Activated naive CD8-positive, alpha-beta T cell treated with anti-CD3 and anti-CD28 coated beads, Interleukin-2, amount 50 U/mL, for 24 hours (primary cell): ENCODE measurements around the gene LRCH1.
"Not testable (repeated sequence)": the region's sequence is repeated elsewhere in the genome, so short reads cannot be mapped to it uniquely, and the experiment has no call there.

ENCODE experiments used
- ATAC-seq: fragments of 150-1000 bp; cut with Tn5 transposase; one replicate; pipeline ENCODE4 v1.10.0; 2021
- DNase-seq: peaks from one replicate; pipeline ENCODE4 v3.0.0; 2021
- H3K27ac Mint-ChIP-seq: one replicate; pipeline ENCODE4 v1.8.0; 2021; ENCODE audit warnings: mild to moderate bottlenecking, mixed read lengths
- H3K27me3 Mint-ChIP-seq: one replicate; pipeline ENCODE4 v1.8.0; 2021; ENCODE audit warnings: mixed read lengths
- H3K36me3 Mint-ChIP-seq: one replicate; pipeline ENCODE4 v1.8.0; 2021; ENCODE audit warnings: low read depth, mixed read lengths
- H3K4me1 Mint-ChIP-seq: one replicate; pipeline ENCODE4 v1.8.0; 2021; ENCODE audit warnings: mixed read lengths
- H3K4me3 Mint-ChIP-seq: one replicate; pipeline ENCODE4 v1.8.0; 2021; ENCODE audit warnings: mild to moderate bottlenecking, moderate library complexity, mixed read lengths
- H3K9me3 Mint-ChIP-seq: one replicate; pipeline ENCODE4 v1.8.0; 2021; ENCODE audit warnings: mixed read lengths

LRCH1 gene

DNA sequence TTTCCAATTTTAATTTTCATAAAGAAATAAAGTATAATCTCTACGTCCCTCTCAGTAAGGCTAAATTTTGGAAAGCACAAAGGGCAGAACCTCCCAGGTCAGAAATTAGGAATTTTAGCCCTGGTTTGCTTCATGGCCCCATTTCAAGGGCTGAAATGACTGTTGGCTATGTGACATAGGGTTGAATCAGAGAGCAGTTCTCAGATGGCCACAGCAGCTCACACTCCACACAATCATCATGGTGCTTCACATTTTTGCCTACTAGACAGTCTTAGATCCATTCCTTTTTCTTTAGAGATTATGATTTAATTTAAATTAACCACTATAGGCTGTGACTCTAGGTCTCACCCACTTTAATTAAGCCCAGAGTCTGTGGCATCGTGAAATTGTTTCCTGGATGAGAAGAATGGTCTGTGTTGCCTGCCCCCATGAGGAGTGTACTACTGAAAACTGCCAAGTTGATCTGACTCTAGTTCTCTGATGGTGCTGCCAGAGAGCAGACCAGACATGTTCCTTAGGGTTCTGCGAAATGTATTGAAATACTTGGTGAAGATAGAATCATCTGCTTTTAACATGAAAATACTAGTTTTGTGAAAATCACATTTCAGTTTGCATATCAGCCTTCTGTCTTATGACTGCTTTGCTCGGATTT lies 186.6 kb downstream of the LRCH1 start:
- H3K4me1 Mint-ChIP-seq, result no peaks in the 10 kb centered on the region
- ATAC-seq (no peak), DNase-seq (no peak)
- no peak overlapping the region for H3K27ac Mint-ChIP-seq
- H3K27me3 Mint-ChIP-seq, result no peaks in the 10 kb centered on the region
- no peak overlapping the region for H3K4me3 Mint-ChIP-seq
- H3K36me3 Mint-ChIP-seq, result peaks cover 35% of the 10 kb centered on the region
- H3K9me3 Mint-ChIP-seq, result no peaks in the 10 kb centered on the region

DNA sequence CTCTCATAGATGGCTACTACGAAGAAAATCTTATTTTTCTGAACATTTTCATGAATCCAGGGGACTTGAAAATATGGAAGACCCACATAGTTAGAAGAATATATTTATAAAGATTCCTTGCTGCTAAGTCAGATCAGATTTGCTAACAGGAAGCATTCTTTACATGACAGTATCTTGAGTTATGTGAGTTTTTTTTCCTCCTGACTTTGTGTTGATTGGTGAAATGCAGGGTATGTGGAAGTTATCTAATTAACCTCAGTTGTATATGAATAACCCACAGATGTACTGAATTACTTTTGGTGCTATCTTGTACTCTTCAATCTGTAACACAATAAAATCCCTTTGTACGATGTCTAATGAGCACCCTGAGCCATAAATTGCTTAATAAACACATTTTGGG lies 190.2 kb downstream of the LRCH1 start:
- H3K4me3 Mint-ChIP-seq, result no peak overlapping the region
- no peaks in the 10 kb centered on the region for H3K9me3 Mint-ChIP-seq
- no peaks in the 10 kb centered on the region for H3K27me3 Mint-ChIP-seq
- no peaks in the 10 kb centered on the region for H3K4me1 Mint-ChIP-seq
- H3K27ac Mint-ChIP-seq, result no peak overlapping the region
- DNase-seq (no peak), ATAC-seq (no peak)
- peaks cover 41% of the 10 kb centered on the region for H3K36me3 Mint-ChIP-seq

DNA sequence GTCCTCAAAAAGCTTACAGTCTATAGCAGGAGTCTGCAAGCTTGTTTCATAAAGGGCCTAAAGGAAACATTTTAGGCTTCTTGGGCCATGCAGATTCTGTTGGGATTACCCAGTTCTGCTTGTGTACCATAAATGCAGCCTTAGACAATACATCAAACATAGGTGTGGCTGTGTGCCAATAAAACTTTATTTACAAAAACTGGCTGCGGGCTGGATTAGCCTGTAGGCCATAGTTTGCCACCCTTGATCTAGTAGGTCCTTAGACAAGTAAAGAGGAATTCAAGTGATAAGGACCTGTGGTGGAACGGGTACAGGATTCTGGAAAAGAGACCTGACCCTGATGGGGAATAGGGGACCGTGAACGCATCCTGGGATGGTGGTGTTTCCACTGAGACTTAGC lies 192.1 kb downstream of the LRCH1 start:
- ATAC-seq, result no peak
- DNase-seq, result no peak
- Mint-ChIP-seq H3K36me3 (peaks cover 44% of the 10 kb centered on the region), H3K9me3 (no peaks in the 10 kb centered on the region), H3K27me3 (no peaks in the 10 kb centered on the region), H3K27ac (no peak overlapping the region), H3K4me1 (peaks cover 8% of the 10 kb centered on the region), H3K4me3 (no peak overlapping the region)

DNA sequence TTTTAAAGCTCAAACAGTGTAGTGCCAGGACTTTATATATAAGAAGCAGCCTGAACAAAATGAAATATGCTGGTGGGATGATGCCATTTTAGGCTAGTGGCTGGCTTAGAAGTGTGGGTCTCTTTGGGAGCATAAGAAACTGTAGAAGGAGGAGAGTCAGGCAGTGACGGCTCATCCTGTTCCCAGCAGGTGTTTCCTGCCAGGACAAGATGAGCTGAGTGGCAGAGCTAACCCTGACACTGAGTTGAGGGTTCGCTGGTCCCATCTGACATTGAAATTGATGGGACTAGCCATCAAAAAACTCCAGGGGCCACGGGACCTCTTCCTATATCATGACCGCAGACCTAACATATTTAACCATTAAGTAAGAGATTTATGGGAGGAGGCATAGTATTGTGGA lies 192.7 kb downstream of the LRCH1 start:
- Mint-ChIP-seq H3K36me3 (peaks cover 48% of the 10 kb centered on the region), H3K27me3 (no peaks in the 10 kb centered on the region), H3K4me3 (no peak overlapping the region), H3K4me1 (peaks cover 14% of the 10 kb centered on the region), H3K9me3 (no peaks in the 10 kb centered on the region), H3K27ac (no peak overlapping the region)
- DNase-seq (no peak), ATAC-seq (no peak)

DNA sequence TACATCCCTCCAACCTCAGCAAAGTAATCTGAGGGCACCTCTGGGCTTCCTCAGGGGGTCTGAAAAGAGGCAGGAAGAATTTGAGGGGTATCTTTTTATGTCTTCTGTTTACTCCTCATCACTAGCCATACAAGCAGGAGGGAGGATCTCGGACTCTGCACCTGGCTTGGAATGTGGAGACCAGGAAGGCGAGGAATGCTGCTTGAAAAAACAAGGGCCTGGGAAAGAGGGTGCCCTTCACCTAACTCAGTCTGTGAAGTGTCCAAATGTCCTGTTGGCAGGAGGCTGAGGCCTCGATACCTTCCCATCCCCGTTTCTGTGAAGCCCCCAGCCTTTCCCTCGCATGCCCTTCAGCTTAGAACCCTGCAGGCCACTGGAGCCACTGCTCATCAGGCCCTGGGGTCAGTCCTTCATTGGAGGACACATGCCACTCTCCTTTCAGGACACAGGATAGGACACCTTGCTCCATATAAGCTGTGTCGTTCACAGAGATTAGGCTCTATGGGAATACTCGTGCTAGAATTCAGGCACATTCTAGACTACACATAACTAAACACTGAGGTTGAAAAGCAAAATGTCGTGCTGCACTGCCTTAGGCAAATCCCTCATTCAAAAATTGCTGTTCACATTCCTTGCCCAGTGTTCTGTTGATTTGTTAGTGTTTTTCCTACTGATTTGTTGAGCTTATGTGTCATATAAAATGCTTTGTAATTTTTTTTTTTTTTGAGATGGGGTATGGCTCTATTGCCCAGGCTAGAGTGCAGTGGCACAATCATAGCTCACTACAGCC lies 194.3 kb downstream of the LRCH1 start:
- ATAC-seq (no peak), DNase-seq (no peak)
- H3K36me3 Mint-ChIP-seq, result peaks cover 42% of the 10 kb centered on the region
- H3K9me3 Mint-ChIP-seq, result no peaks in the 10 kb centered on the region
- H3K27me3 Mint-ChIP-seq, result no peaks in the 10 kb centered on the region
- H3K4me1 Mint-ChIP-seq, result peaks cover 28% of the 10 kb centered on the region
- no peak overlapping the region for H3K27ac Mint-ChIP-seq
- H3K4me3 Mint-ChIP-seq, result no peak overlapping the region

DNA sequence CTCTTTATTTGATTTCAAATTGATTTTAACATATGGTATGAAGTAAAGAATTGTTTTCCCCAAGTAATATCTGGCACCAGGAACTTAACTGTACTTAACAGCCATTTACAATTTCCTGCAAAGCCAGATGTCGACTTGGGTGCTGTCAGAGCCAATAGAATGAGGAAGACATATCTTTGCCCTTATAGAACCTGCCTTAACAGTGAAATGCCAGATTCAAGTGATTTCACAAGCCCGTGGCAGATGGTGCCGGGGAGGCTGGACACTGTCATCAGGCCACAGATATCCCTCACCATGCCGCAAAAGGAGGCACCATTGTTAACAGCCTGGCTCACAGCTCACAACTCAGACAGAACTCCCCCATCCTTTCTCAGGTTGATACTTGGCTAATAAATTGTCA lies 195.3 kb downstream of the LRCH1 start:
- no peak for DNase-seq
- H3K4me3 Mint-ChIP-seq, result no peak overlapping the region
- H3K36me3 Mint-ChIP-seq, result peaks cover 42% of the 10 kb centered on the region
- H3K27me3 Mint-ChIP-seq, result no peaks in the 10 kb centered on the region
- H3K4me1 Mint-ChIP-seq, result peaks cover 33% of the 10 kb centered on the region
- no peak overlapping the region for H3K27ac Mint-ChIP-seq
- ATAC-seq, result no peak
- H3K9me3 Mint-ChIP-seq, result no peaks in the 10 kb centered on the region

DNA sequence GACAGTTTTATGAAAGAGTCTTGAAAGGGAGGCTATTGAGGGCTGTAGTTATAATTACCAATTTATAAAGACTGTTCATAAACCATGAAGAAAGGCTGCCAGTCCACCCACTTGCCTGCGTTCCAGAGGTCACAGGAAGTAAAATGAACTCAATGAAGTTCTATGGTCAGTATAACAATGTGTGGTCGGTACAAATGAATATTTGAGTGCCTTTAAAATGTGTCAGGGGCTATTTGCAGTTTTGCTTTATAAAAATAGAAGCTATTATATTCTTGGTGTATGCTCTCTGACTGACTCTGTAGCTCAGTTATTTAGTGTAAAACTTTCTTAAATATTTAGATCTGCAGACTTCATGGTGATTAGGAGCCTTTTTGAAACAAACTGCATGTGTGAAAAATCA lies 197.0 kb downstream of the LRCH1 start:
- H3K27ac Mint-ChIP-seq, result no peak overlapping the region

DNA sequence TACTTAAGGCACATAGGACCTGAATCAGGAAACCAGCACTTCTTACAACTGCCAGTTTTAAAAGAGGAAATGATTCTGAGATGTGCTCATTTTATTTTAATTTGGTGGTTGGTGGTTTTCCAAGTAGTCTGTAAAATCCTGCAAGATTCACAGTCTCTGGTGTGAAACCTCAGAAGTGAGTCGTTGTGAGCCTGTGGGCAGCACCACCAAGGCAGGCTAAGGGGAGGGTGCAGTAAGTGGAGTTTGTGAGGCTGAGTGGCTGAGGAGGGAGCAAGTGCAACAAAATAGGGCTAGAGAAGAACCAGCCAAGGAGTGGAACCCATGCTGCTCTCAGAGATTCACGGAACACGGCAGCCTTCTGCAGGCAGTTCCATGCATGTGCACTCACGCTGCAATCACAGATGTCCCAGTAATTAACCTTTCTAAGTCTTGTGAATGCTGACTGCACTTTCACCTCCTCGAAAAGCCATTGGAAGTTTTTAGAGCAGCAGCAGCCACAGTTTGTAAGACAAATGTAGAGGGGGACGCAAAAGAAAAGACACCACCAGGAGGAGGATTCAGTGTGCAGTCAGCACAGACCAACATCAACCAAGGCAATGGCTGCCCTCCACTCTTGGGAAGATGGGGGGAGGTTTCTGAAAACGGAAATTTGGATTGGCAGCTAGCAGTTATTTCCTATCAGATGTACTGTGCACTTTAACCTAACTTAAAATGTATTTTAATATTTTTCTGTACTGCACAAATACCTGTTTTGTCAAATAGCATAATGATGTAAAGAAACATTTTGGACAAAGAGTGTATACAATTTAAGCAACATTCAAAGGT lies 199.1 kb downstream of the LRCH1 start:
- peaks cover 24% of the 10 kb centered on the region for H3K36me3 Mint-ChIP-seq
- H3K4me1 Mint-ChIP-seq, result peaks cover 34% of the 10 kb centered on the region
- H3K27me3 Mint-ChIP-seq, result no peaks in the 10 kb centered on the region
- H3K9me3 Mint-ChIP-seq, result no peaks in the 10 kb centered on the region
- H3K4me3 Mint-ChIP-seq, result peak overlapping the region; percentile 6
- ATAC-seq (peak; percentile 97), DNase-seq (peak; percentile 54)
- H3K27ac Mint-ChIP-seq, result peak overlapping the region; percentile 63

More for the DNA sequence above, 197.0 kb downstream of the LRCH1 start:
- Mint-ChIP-seq H3K27me3 (no peaks in the 10 kb centered on the region), H3K9me3 (no peaks in the 10 kb centered on the region), H3K36me3 (peaks cover 36% of the 10 kb centered on the region), H3K4me1 (peaks cover 33% of the 10 kb centered on the region), H3K4me3 (no peak overlapping the region)
- ATAC-seq (no peak), DNase-seq (no peak)

DNA sequence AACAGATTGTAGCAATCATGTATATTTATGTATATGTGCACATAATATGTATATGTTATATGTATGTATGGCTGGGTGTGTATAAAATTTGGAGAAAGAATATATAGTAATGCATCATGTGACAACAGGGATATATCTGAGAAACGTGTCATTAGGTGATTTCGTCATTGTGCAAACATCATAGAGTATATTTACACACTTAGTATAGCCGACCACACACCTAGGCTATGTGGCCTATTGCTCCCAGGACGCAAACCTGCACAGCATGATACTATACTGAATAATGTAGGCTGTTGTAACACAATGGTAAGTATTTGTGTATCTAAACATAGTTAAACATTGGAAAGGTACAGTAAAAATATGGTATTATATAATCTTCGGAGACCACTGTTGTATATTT lies 200.2 kb downstream of the LRCH1 start:
- Mint-ChIP-seq H3K27ac (no peak overlapping the region), H3K36me3 (peaks cover 21% of the 10 kb centered on the region), H3K4me1 (peaks cover 35% of the 10 kb centered on the region), H3K9me3 (no peaks in the 10 kb centered on the region), H3K4me3 (no peak overlapping the region), H3K27me3 (peaks cover 3% of the 10 kb centered on the region)
- DNase-seq (no peak), ATAC-seq (no peak)

DNA sequence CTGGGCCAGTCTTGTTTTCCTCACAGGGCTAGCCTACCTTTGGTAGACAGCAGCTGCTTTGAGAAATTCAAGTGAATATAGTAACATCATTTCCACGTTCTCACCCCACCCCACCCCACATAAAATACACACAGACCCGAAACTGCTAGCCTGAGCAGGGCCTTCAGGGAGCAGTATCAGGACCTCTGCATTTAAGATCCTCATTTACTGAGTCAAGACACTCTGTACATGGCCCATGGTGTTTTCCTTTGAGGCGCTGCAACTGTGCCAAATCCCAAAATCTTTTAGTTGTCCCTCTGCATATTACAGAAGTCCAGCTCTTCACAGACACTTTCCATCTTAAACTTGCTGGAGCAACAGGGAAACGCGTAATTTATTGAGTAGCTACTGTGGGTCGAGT lies 200.9 kb downstream of the LRCH1 start:
- Mint-ChIP-seq H3K4me3 (no peak overlapping the region), H3K9me3 (no peaks in the 10 kb centered on the region), H3K27ac (no peak overlapping the region), H3K4me1 (peaks cover 34% of the 10 kb centered on the region), H3K27me3 (peaks cover 3% of the 10 kb centered on the region), H3K36me3 (peaks cover 18% of the 10 kb centered on the region)
- DNase-seq (no peak), ATAC-seq (no peak)

DNA sequence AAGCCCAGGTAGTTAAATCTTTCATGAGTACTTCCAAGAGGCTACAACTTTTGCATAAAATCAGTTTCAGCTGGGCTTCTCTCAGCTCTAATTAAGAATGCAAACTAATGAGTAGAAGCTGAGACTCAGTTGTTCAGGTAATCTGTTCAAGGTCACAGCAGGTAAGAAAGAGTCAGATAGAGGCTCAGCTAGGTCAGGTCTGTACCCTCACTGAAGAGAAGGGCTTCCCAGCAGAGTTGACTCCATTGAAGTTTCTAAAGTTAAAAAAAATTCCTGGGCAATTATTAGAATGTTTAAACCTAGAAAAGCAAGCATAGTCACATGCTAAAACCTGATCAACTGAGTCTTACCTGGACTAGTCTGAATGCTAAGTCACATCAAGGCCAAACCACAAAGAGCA lies 201.8 kb downstream of the LRCH1 start:
- Mint-ChIP-seq H3K9me3 (no peaks in the 10 kb centered on the region), H3K27me3 (peaks cover 3% of the 10 kb centered on the region), H3K4me3 (no peak overlapping the region), H3K27ac (no peak overlapping the region), H3K36me3 (peaks cover 13% of the 10 kb centered on the region), H3K4me1 (peaks cover 29% of the 10 kb centered on the region)
- DNase-seq, result no peak
- ATAC-seq, result no peak

DNA sequence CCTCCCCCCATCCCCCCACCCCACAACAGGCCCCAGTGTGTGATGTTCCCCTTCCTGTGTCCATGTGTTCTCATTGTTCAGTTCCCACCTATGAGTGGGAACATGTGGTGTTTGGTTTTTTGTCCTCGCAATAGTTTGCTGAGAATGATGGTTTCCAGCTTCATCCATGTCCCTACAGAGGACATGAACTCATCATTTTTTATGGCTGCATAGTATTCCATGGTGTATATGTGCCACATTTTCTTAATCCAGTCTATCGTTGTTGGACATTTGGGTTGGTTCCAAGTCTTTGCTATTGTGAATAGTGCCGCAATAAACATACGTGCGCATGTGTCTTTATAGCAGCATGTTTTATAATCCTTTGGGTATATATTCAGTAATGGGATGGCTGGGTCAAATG lies 202.5 kb downstream of the LRCH1 start:
- H3K4me3 Mint-ChIP-seq, ATAC-seq, H3K27me3 Mint-ChIP-seq, H3K9me3 Mint-ChIP-seq, H3K27ac Mint-ChIP-seq, DNase-seq: not testable (repeated sequence)
- H3K4me1 Mint-ChIP-seq, result peaks cover 26% of the 10 kb centered on the region
- H3K36me3 Mint-ChIP-seq, result peaks cover 10% of the 10 kb centered on the region

DNA sequence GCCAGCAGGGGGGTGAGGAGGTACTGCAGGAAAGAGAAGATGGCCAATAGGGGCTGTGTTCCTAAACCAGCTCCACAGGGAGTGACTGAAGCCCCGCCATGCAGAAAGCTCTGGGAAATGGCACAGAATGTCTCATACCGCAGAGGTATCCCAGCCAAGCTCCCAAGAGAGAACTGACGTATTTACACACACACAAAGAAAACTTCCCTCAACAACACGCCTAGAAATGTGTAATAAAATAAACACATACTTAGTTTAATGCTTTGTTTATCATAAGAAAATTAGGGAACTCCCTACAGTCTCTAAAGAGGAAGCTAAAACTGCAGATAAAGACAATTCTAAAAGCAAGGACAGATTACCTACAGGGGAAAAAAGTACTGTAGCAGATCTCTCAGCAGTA lies 204.0 kb downstream of the LRCH1 start:
- ATAC-seq, result no peak
- DNase-seq, result no peak
- Mint-ChIP-seq H3K27me3 (peaks cover 5% of the 10 kb centered on the region), H3K4me3 (no peak overlapping the region), H3K4me1 (peaks cover 13% of the 10 kb centered on the region), H3K36me3 (peaks cover 4% of the 10 kb centered on the region), H3K9me3 (no peaks in the 10 kb centered on the region), H3K27ac (no peak overlapping the region)

DNA sequence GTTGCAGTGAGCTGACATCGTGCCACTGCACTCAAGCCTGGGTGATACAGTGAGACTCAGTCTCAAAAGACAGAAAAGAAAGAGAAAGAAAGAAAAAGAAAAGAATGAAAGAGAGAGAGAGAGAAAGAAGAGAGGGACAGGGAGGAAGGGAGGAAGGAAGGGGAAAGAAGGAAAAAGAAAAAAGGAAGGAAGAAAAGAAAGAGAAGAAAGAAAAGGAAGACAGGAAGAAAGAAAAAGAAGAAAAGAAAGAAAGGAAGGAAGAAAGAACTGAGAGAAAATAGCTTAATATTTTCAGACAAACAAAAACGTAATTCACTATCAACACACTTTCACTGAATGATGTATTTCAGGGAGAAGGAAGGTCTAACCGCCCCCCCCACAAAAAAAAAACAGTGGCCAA lies 204.7 kb downstream of the LRCH1 start:
- DNase-seq (no peak), ATAC-seq (no peak)
- Mint-ChIP-seq H3K36me3 (peaks cover 2% of the 10 kb centered on the region), H3K27me3 (peaks cover 5% of the 10 kb centered on the region), H3K4me1 (peaks cover 8% of the 10 kb centered on the region), H3K9me3 (no peaks in the 10 kb centered on the region), H3K27ac (no peak overlapping the region), H3K4me3 (no peak overlapping the region)

DNA sequence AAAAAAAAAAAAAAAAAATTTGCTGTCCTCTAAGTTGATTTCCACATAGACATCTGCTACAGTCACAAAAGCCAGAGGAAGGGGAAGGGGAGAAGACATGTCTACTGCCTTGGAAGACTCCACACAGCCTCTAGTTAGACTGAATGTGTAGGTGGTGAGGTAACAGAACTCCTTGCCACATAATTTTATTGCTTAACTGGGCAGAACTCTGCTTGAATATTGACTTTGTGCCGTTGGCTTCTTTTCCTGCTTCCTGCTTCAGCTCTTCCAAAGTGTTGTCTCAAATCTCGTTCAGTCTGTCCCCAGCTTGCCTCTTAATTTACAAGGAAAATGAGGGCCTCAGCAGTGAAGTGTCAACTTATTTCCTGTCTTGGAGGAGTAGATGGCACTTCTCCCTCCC lies 206.9 kb downstream of the LRCH1 start:
- Mint-ChIP-seq H3K4me1 (peaks cover 5% of the 10 kb centered on the region), H3K27ac (no peak overlapping the region), H3K4me3 (no peak overlapping the region), H3K36me3 (no peaks in the 10 kb centered on the region), H3K27me3 (peaks cover 5% of the 10 kb centered on the region), H3K9me3 (no peaks in the 10 kb centered on the region)
- no peak for DNase-seq
- ATAC-seq, result no peak
